Mucosa of descending colon (tissue), 3 donors: ENCODE measurements around the gene CLIC5. TPM values are rescaled to one million over a fixed set of nuclear protein-coding genes. Genes with fewer than 3 reads are reported as not detected.
A peak's percentile ranks its signal among the peaks of the same experiment; 100 is the strongest.

Experiments
- ATAC-seq: fragments of 200-7000 bp; cut with Tn5 transposase; one replicate; pipeline ENCODE4 v1.9.1; 2020; ENCODE audit warnings: mild to moderate bottlenecking, moderate library complexity
- DNase-seq, 3 donors: peaks; one replicate each; pipeline ENCODE4 v3.0.0-alpha.2; 2020
- H3K36me3 ChIP-seq: fragments of 200-600 bp; one replicate; pipeline ENCODE4 v1.8.0; 2021; ENCODE audit warnings: low read depth, mild to moderate bottlenecking
- H3K4me1 ChIP-seq: fragments of 200-600 bp; one replicate; pipeline ENCODE4 v1.8.0; 2021; ENCODE audit warnings: low read depth, mild to moderate bottlenecking
- H3K4me3 ChIP-seq: fragments of 200-600 bp; one replicate; pipeline ENCODE4 v1.8.0; 2021; ENCODE audit warnings: mild to moderate bottlenecking
- H3K9me3 ChIP-seq: fragments of 200-600 bp; one replicate; pipeline ENCODE4 v1.8.0; 2021; ENCODE audit warnings: mild to moderate bottlenecking
- CTCF ChIP-seq: fragments of 200-600 bp; IDR thresholded peaks from one replicate; pipeline ENCODE4 v1.8.0; 2022; ENCODE audit warnings: antibody characterized with exemption, mild to moderate bottlenecking
- intact Hi-C, 2 donors: fragments of 100-400 bp; cut with DNase I in 1 of 2; cut with micrococcal nuclease in 1 of 2; formaldehyde crosslinking; loops; one replicate each; pipeline versions ENCODE4 v1.11.0 to v1.11.1; 2022; cut with DNase I, micrococcal nuclease
- total RNA-seq, 3 donors: library from RNA; stranded (reverse); fragmentation: NEBNext Ultra II Directional in 2 of 3; extraction: Animal tissue kit (Norgen Biotek cat#: 25700) in 2 of 3; gene quantifications; one replicate each; pipeline versions ENCODE4 v1.2.1 to v1.2.4, GENCODE V29; 2021 to 2023
- donor health status: DM: no; HTN: no; CAD: no; lungs with moderate emphysema.
- donor health status: DM: no; HTN: no; CAD: no.
- donor health status: DM: no; HTN: yes; CAD: no.

Gene CLIC5
- total RNA-seq, 3 donors from 2014 or later = 149 to 242 (median 215) TPM

- no peak for DNase-seq
- Histone ChIP-seq H3K4me1 (no peaks in the 10 kb centered on the region), H3K9me3 (no peaks in the 10 kb centered on the region), H3K4me3 (no peak overlapping the region), H3K36me3 (no peaks in the 10 kb centered on the region)
- ATAC-seq = peak; percentile 88
- intact Hi-C loops = no loop called here
- TF ChIP-seq CTCF = no peak
Measured at GRCh38 chr6:46044881-46045617, 29.4 kb upstream of the CLIC5 start.

GRCh38 chr6:46042355-46042999 lies 26.8 kb upstream of the CLIC5 start:
- Histone ChIP-seq H3K36me3 (no peaks in the 10 kb centered on the region), H3K4me3 (no peak overlapping the region), H3K4me1 (no peaks in the 10 kb centered on the region), H3K9me3 (no peaks in the 10 kb centered on the region)
- ATAC-seq = peak; percentile 91
- TF ChIP-seq CTCF = peak; percentile 60
- intact Hi-C loops = no loop called here
- DNase-seq = peak in 1 of 3 donors; percentile 55

GRCh38 chr6:46040288-46040687 lies 24.6 kb upstream of the CLIC5 start:
- intact Hi-C loops = no loop called here
- Histone ChIP-seq H3K9me3 (no peaks in the 10 kb centered on the region), H3K36me3 (no peaks in the 10 kb centered on the region), H3K4me1 (peaks cover 4% of the 10 kb centered on the region), H3K4me3 (no peak overlapping the region)
- DNase-seq = no peak
- ATAC-seq = no peak
- TF ChIP-seq CTCF = no peak

DNA sequence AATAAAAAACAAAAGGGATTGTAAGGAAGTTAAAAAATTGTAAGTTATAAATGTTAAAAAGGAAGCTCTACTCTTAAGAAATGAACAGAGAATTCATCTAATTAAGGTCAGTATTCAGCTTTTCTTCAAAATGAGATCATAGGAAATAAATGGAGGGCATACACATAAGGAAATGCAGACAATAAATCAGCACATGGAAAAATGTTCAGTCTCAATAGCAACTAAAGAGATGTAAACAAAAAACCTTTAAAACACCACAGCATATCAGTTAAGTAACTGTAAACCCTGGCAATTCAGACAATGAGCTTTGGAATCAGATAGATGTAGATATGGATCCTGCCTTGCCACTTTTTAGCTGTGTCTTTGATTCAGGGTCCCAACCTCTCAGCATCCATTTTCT lies 24.0 kb upstream of the CLIC5 start:
- ATAC-seq = no peak
- no peak for DNase-seq
- peaks cover 4% of the 10 kb centered on the region for H3K4me1 ChIP-seq

DNA sequence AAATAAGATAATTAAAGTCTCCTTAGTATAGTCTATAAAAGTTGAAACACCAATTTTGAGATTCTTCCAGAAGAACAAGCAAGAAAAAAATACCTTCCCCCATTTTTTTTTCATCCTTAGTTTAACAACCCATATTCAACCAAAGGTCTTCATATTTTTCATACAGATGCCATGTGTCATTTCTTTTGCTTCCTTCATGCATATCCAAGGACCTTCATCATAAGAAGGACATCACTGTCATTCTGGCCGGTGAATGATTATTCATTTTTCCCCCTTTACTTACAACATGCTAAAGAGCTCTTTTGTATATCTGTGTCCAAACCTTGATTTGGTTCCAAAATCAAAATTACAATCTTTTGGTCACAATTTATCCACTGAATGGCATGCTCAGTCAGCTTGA lies 21.3 kb upstream of the CLIC5 start:
- TF ChIP-seq CTCF = no peak
- ATAC-seq (no peak), DNase-seq (no peak)
- intact Hi-C loops = no loop called here
- no peaks in the 10 kb centered on the region for H3K9me3 ChIP-seq
- H3K36me3 ChIP-seq = no peaks in the 10 kb centered on the region
- H3K4me1 ChIP-seq = peaks cover 4% of the 10 kb centered on the region
- H3K4me3 ChIP-seq = no peak overlapping the region

More for the DNA sequence above, 24.0 kb upstream of the CLIC5 start:
- Histone ChIP-seq H3K36me3 (no peaks in the 10 kb centered on the region), H3K4me3 (no peak overlapping the region), H3K9me3 (no peaks in the 10 kb centered on the region)
- intact Hi-C loops = no loop called here
- TF ChIP-seq CTCF = no peak
